Ascending aorta (tissue), 2 donors: ENCODE results near the gene RTP5. TPM values are rescaled to one million over a fixed set of nuclear protein-coding genes. Genes with fewer than 3 reads are reported as not detected.

ENCODE experiments used
- DNase-seq, 2 donors: peaks; one replicate each; pipeline ENCODE4 v3.0.0-alpha.2; 2019; ENCODE audit warnings: low spot score in 2 of 2
- H3K27ac ChIP-seq, 2 donors: fragments of 200-600 bp; sonication (generic); one replicate each; pipeline ENCODE4 v1.5.1; 2016 to 2017; ENCODE audit warnings: mild to moderate bottlenecking in 1 of 2
- H3K27me3 ChIP-seq: fragments of 200-600 bp; sonication (generic); one replicate; pipeline ENCODE4 v1.5.1; 2017
- H3K36me3 ChIP-seq, 2 donors: fragments of 200-600 bp; sonication (generic); one replicate each; pipeline ENCODE4 v1.5.1; 2016
- H3K4me1 ChIP-seq, 2 donors: fragments of 200-600 bp; sonication (generic); one replicate each; pipeline ENCODE4 v1.5.1; 2016 to 2017; ENCODE audit warnings: mild to moderate bottlenecking in 1 of 2
- H3K4me3 ChIP-seq, 2 donors: fragments of 200-600 bp; sonication (generic); one replicate each; pipeline ENCODE4 v1.5.1; 2016 to 2017; ENCODE audit warnings: mild to moderate bottlenecking in 1 of 2
- H3K9me3 ChIP-seq, 2 donors: fragments of 200-600 bp; sonication (generic); one replicate each; pipeline ENCODE4 v1.5.1; 2016
- CTCF ChIP-seq, 3 experiments: fragments of 200-600 bp in 2 of 3; fragments of 450-650 bp in 1 of 3; sonication (generic) in 2 of 3; IDR thresholded peaks; one replicate each; pipeline ENCODE4 v1.5.1; 2016 to 2019; ENCODE audit warnings: antibody characterized with exemption in 3 of 3, mild to moderate bottlenecking in 1 of 3, moderate library complexity in 1 of 3
- intact Hi-C: fragments of 100-400 bp; cut with DNase I; formaldehyde crosslinking; loops from one replicate; pipeline ENCODE4 v1.15.1; 2023
- total RNA-seq: library from RNA; depleted of rRNA; stranded (reverse); fragments of >200 nt; gene quantifications from one replicate; pipeline ENCODE4 v1.1.0, GENCODE V29; 2016

The RTP5 gene
- total RNA-seq, 1 donor from 2014 or later: not detected

- intact Hi-C loops: no loop called here
- no peaks in the 10 kb centered on the region for H3K4me1 ChIP-seq
These were observed 1.6 kb upstream of the RTP5 start for GRCh38 chr2:241867776-241868420.

DNA sequence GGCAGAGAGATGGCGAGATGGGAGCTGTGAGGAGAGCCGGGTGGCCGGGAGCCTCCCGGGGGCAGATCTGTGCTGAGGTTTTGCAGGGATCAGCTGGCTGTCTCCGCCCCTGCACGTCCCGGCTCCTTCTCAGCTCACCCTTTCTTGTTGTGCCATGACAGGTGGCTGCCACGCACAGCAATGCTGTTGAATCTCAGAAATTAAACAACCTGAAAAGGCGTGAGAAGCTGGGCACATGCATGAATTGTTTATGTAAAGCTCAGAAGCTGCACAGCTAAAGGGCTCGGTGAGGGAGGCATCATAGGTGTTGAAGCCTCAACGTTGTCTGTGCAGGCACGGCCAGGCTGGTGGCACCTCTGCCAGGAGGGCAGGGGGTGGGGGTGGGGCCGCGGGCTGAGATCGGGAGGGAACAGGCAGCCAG, 858 bp upstream of the RTP5 start:
- intact Hi-C loops: no loop called here
- no peak for TF ChIP-seq CTCF (IDR thresholded peaks at IDR 0.05)
- no peaks in the 10 kb centered on the region for H3K9me3 ChIP-seq
- no peak for DNase-seq
- no peak overlapping the region for H3K4me3 ChIP-seq
- no peaks in the 10 kb centered on the region for H3K36me3 ChIP-seq
- no peaks in the 10 kb centered on the region for H3K4me1 ChIP-seq
- no peak overlapping the region for H3K27ac ChIP-seq
- peaks cover 16% of the 10 kb centered on the region for H3K27me3 ChIP-seq

More at GRCh38 chr2:241867776-241868420, 1.6 kb upstream of the RTP5 start:
- H3K4me3 ChIP-seq: no peak overlapping the region
- H3K27me3 ChIP-seq: peaks cover 23% of the 10 kb centered on the region
- no peak overlapping the region for H3K27ac ChIP-seq
- no peaks in the 10 kb centered on the region for H3K36me3 ChIP-seq
- no peaks in the 10 kb centered on the region for H3K9me3 ChIP-seq
- TF ChIP-seq CTCF (IDR thresholded peaks at IDR 0.05): no peak
- peak in 1 of 2 donors; percentile 43 for DNase-seq

DNA sequence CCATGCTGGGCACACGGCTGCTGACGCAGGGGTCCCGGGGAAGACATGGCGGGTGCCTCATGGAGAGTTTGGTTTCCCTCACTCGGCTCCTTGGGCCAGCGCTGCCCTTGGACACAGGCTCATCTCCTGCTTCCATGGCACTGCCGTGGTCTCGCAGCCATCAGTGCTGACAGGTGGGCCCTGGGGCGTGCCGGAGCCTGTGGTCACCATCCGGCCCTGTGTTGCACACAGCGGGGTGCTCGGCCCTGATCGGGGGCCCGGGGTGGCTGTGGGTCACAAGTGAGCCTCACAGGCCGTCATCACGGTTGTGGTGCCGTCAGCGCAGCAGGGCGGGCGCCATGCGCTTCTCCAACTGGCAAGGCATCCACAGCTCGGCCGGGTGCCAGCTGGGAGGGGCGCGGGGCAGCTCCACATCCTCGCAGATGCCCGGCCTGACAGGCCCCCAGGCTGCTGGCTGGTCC, 582 bp downstream of the RTP5 start:
- Histone ChIP-seq H3K27me3 (peaks cover 4% of the 10 kb centered on the region), H3K27ac (no peak overlapping the region), H3K36me3 (no peaks in the 10 kb centered on the region), H3K4me3 (no peak overlapping the region), H3K4me1 (no peaks in the 10 kb centered on the region), H3K9me3 (no peaks in the 10 kb centered on the region)
- intact Hi-C loops: no loop called here
- DNase-seq: no peak
- no peak for TF ChIP-seq CTCF (IDR thresholded peaks at IDR 0.05)

DNA sequence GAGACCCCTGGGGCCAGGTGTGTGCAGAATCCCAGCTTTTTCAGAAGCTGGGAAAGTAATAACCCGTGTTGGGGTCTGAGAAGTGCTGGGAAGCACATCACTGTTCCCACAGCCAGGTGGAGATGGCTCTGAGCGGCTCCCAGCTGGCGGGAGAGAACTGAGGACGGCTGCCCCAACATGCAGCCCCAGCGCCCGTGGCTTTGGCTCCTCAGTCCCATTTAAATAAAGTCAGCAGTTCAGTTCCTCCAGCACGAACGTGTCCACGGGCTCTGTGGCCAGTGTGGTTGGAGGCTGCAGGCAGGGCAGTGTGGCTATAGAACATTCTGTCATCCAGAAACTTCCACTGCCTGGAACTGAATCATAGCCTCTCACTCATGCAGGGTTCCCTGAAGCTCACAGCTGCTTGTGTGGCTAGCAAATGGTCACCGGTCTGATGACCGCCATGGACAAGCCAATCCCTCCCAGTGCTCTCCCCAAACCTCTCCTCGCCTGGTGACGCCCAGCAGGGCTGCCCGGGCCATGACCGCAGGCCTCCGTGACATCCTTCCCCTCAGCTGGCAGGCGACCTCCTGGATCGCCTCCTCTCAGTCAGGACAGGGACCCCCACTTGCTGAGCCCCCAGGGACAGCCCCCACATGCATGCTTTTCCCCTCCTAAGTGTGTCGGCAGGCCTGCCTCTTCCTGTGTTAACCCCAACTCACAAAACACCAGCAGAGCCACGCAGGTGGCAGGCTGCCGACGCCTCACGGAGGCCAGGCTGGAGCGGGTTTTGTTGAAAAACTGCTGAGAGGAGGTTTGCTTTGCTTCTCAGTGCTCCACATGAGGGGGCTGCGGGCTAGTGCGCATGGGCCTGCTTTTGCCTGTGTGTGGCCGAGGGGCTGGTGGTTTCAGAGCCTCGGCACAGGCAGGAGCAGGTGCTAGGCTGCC, 1.3 kb downstream of the RTP5 start:
- H3K27me3 ChIP-seq: no peaks in the 10 kb centered on the region
- intact Hi-C loops: no loop called here

More for the DNA sequence above, 1.3 kb downstream of the RTP5 start:
- no peaks in the 10 kb centered on the region for H3K4me1 ChIP-seq
- DNase-seq: no peak
- TF ChIP-seq CTCF (IDR thresholded peaks at IDR 0.05): no peak
- H3K4me3 ChIP-seq: no peak overlapping the region
- no peaks in the 10 kb centered on the region for H3K36me3 ChIP-seq
- H3K9me3 ChIP-seq: no peaks in the 10 kb centered on the region
- H3K27ac ChIP-seq: no peak overlapping the region
